Adrenal gland (tissue), 12 donors: Measurements from ENCODE around the gene PLPPR2. TPM values are rescaled to one million over a fixed set of nuclear protein-coding genes. Genes with fewer than 3 reads are reported as not detected.

Experiments
- DNase-seq, 7 donors: peaks; one replicate each; pipeline ENCODE4 v3.0.0-alpha.2; 2019 to 2020
- H3K27ac ChIP-seq, 5 donors: fragments of 200-600 bp; sonication (generic) in 4 of 5; 1 replicate in 3 of 5; 2 replicates in 2 of 5; pipeline versions ENCODE4 v1.5.1 to v1.8.0; 2016 to 2020; ENCODE audit warnings: mild to moderate bottlenecking in 1 of 5
- H3K27me3 ChIP-seq: fragments of 200-600 bp; 2 replicates; pipeline ENCODE4 v1.8.0; 2021
- H3K36me3 ChIP-seq, 2 donors: fragments of 200-600 bp; replicated peaks in 1 of 2; 1 replicate in 1 of 2; 2 replicates in 1 of 2; pipeline versions ENCODE4 v1.5.1 to v1.8.0; 2018 to 2022
- H3K4me1 ChIP-seq, 2 donors: fragments of 200-600 bp; replicated peaks in 1 of 2; 1 replicate in 1 of 2; 2 replicates in 1 of 2; pipeline versions ENCODE4 v1.5.1 to v1.8.0; 2018 to 2021
- H3K4me3 ChIP-seq, 4 donors: fragments of 200-600 bp; sonication (generic) in 3 of 4; one replicate each; pipeline ENCODE4 v1.5.1; 2016 to 2018
- H3K9me3 ChIP-seq, 3 donors: fragments of 200-600 bp; sonication (generic) in 1 of 3; replicated peaks in 1 of 3; 1 replicate in 2 of 3; 2 replicates in 1 of 3; pipeline versions ENCODE4 v1.5.1 to v1.8.0; 2016 to 2021
- POLR2A ChIP-seq, 2 donors: fragments of 450-650 bp; IDR thresholded peaks; one replicate each; pipeline ENCODE4 v1.6.1; 2017; ENCODE audit warnings: antibody characterized with exemption in 2 of 2, mild to moderate bottlenecking in 2 of 2, moderate library complexity in 1 of 2
- WGBS, 4 donors: extraction: QIAGEN DNeasy Blood & Tissue Kit in 2 of 4; methylation state at CpG; one replicate each; pipeline versions ENCODE4 v1.1.5 to v1.1.7; 2013 to 2017; 5-methylcytosine and 5-hydroxymethylcytosine counted together
- intact Hi-C, 2 donors: fragments of 100-400 bp; cut with DNase I; formaldehyde crosslinking; loops; one replicate each; pipeline versions ENCODE4 v1.14.1 to v1.15.0; 2022 to 2023
- polyA plus RNA-seq, 3 donors: library from polyadenylated mRNA; stranded (reverse); fragments of 200-250 nt in 2 of 3; fragments of 350-450 nt in 1 of 3; fragmentation: Illumina TruSeq in 1 of 3; extraction: RNeasy Lipid Tissue Mini Kit (QIAGEN cat#74804) in 1 of 3; gene quantifications; one replicate each; pipeline ENCODE4 v1.2.3, GENCODE V29; 2013 to 2014
- total RNA-seq, 9 donors: library from RNA; depleted of rRNA in 4 of 9; stranded (reverse); fragments of >200 nt in 4 of 9; fragments of 120-200 nt in 1 of 9; fragmentation: NEBNext Ultra II Directional in 1 of 9; extraction: Animal tissue kit (Norgen Biotek cat#: 25700) in 1 of 9; gene quantifications; one replicate each; pipeline versions ENCODE4 v1.1.0 to v1.2.4, GENCODE V29; 2013 to 2023
- TF ChIP-seq, protein P1 (sequence below), 6 experiments: fragments of 450-650 bp in 4 of 6; fragments of 200-600 bp in 2 of 6; sonication (generic) in 1 of 6; IDR thresholded peaks; 1 replicate in 5 of 6; 2 replicates in 1 of 6; pipeline versions ENCODE4 v1.5.1 to v1.8.0; 2016 to 2021; ENCODE audit warnings: antibody characterized with exemption in 6 of 6, mild to moderate bottlenecking in 2 of 6, moderate library complexity in 1 of 6
- donor health status: healthy with polysubstance abuse.
- donor health status: Bipolar disorder and iron deficiency.
- donor health status: DM: yes; HTN: yes; CAD: no.
- donor health status: DM: no; HTN: no; CAD: no.
- donor health status: DM: no; HTN: no; CAD: no.
- donor health status: DM: yes; HTN: yes; CAD: no.

PLPPR2 gene
- total and polyA plus RNA-seq, 12 donors: 8.5 to 57.0 (median 41.3) TPM

DNA sequence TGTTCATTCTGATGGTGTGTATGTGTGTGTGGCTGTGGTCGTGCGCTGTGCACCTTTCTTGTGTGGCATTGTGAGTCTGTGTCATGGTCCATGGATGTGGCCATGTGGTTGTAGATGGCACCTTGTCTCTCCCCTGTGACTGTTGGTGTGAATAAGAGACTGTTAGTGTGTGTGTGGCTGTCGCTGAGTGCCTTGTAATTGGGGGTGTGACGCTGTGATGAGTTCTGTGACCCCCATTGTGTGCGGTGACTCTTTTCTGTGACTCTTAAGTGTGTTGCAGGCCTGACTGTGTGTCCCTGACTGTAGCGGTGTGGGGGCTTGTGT lies 804 bp downstream of the PLPPR2 start:
- Histone ChIP-seq H3K27ac (peak overlapping the region in 1 of 5 donors; percentile 60), H3K4me1 (peaks cover 8 to 9% of the 10 kb centered on the region in 2 donors), H3K4me3 (peak overlapping the region in 2 of 4 donors; percentile 83 to 88), H3K36me3 (peaks cover 0 to 13% of the 10 kb centered on the region in 2 donors), H3K27me3 (no peaks in the 10 kb centered on the region), H3K9me3 (no peaks in the 10 kb centered on the region)
- DNase-seq: no peak
- TF ChIP-seq POLR2A (IDR thresholded peaks at IDR 0.05): peak in 1 of 2 donors; percentile 4
- TF ChIP-seq, protein P1, sequence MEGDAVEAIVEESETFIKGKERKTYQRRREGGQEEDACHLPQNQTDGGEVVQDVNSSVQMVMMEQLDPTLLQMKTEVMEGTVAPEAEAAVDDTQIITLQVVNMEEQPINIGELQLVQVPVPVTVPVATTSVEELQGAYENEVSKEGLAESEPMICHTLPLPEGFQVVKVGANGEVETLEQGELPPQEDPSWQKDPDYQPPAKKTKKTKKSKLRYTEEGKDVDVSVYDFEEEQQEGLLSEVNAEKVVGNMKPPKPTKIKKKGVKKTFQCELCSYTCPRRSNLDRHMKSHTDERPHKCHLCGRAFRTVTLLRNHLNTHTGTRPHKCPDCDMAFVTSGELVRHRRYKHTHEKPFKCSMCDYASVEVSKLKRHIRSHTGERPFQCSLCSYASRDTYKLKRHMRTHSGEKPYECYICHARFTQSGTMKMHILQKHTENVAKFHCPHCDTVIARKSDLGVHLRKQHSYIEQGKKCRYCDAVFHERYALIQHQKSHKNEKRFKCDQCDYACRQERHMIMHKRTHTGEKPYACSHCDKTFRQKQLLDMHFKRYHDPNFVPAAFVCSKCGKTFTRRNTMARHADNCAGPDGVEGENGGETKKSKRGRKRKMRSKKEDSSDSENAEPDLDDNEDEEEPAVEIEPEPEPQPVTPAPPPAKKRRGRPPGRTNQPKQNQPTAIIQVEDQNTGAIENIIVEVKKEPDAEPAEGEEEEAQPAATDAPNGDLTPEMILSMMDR (IDR thresholded peaks at IDR 0.05): no peak
- WGBS, 4 donors: 71 to 83% (median 75%) methylated on average over 4 to 6 of the region's 6 CpGs
- intact Hi-C loops: no loop called here

DNA sequence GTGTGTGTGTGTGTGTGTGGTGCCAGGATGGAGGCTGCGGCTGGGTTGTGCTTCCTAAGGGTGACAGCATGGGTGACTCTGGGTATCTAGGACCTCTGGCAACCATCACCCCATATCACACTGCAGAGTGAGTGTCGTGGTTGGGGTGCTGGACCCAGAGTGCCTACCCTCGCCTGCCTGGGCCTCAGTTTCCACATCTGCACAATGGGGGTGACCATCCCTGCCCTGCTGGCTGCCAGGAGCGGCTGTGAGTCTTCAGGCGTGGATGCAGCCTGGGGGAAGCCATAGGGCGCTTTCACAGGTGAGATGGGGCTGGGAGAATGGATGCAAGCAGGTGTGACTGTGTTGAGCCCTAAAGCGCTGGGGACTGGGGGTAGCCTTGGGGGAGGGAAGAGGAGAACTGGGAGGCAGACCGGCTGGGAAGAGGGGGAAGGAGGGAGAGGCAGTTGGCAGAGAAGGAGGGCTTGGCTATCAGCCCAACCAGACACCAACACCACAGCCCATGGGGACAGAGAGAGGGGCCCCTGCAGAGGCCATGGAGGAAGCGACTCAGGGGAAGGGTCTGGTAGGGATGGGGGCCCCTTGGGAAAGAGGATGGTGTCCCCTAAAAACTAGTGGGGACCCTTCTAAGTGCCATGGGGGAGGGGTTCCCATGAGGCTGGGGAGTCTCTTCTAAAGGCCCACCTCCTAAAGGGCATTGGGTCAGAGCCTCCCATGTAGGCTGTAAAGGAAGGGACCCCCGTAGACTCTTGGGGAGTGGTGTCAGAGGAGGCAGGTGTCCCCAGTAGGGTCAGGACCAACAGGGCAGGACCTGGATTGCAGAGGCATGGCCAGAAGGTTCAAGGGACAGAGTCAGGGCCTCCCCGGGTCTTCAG lies 1.7 kb downstream of the PLPPR2 start:
- Histone ChIP-seq H3K4me3 (no peak overlapping the region), H3K36me3 (peaks cover 0 to 19% of the 10 kb centered on the region in 2 donors), H3K27me3 (no peaks in the 10 kb centered on the region), H3K27ac (no peak overlapping the region), H3K9me3 (no peaks in the 10 kb centered on the region), H3K4me1 (peaks cover 8 to 9% of the 10 kb centered on the region in 2 donors)
- TF ChIP-seq POLR2A (IDR thresholded peaks at IDR 0.05): no peak
- TF ChIP-seq, protein P1 (IDR thresholded peaks at IDR 0.05): no peak
- intact Hi-C loops: no loop called here
- DNase-seq: no peak
- WGBS, 4 donors: 78 to 84% (median 81%) methylated on average over 6 to 11 of the region's 11 CpGs

DNA sequence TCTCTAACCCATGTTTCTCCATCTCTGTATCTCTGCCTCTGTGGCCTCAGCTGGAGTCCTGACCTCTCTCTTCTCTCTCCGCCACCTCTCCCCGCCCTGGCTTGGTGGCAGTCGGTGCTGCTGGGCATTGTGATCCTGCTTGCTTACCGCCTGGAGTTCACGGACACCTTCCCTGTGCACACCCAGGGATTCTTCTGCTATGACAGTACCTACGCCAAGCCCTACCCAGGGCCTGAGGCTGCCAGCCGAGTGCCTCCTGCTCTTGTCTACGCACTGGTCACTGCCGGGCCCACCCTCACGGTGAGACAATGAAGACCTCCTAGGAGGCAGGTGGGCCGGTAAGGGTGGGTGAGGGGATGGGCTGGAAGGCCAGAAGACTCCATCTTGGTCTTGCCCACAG lies 4.2 kb downstream of the PLPPR2 start:
- intact Hi-C loops: no loop called here
- DNase-seq: no peak
- Histone ChIP-seq H3K27me3 (no peaks in the 10 kb centered on the region), H3K4me1 (peaks cover 8 to 9% of the 10 kb centered on the region in 2 donors), H3K36me3 (peaks cover 0 to 40% of the 10 kb centered on the region in 2 donors), H3K4me3 (no peak overlapping the region), H3K27ac (no peak overlapping the region), H3K9me3 (no peaks in the 10 kb centered on the region)
- TF ChIP-seq, protein P1 (IDR thresholded peaks at IDR 0.05): no peak
- TF ChIP-seq POLR2A (IDR thresholded peaks at IDR 0.05): no peak
- WGBS, 4 donors: 89 to 94% (median 93%) methylated on average over 6 to 11 of the region's 11 CpGs

DNA sequence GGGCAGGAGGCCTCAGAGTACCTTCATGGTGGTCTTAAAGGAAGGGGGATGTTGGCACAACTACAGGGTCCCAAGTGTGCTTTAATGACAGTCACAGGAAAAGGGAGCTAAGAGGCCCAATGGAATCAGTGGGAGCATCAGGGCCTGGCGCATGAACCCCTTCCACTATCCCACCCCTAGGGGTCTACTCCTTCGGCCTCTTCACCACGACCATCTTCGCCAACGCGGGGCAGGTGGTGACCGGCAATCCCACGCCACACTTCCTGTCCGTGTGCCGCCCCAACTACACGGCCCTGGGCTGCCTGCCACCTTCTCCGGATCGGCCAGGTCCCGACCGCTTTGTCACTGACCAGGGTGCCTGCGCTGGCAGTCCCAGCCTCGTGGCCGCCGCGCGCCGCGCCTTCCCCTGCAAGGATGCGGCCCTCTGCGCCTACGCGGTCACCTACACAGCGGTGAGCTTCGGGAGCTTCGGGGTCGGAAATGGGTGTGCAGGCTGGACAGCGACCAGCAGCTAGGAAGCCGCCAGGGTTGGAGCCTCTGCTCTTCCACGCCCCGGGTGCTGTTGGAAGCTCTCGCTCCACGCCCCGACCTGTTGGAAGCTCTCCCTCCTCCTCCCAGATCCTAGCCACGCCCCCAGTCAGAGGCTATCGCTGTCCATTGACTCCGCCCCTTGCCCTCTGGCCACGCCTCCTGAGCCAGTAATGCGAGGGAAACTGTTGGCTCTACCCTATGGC lies 6.0 kb downstream of the PLPPR2 start:
- H3K36me3 ChIP-seq: peaks cover 0 to 47% of the 10 kb centered on the region in 2 donors
- 28 to 82% (median 66%) methylated on average over 10 to 43 of the region's 43 CpGs for WGBS, 4 donors
- H3K4me1 ChIP-seq: peaks cover 2 to 5% of the 10 kb centered on the region in 2 donors
- no peaks in the 10 kb centered on the region for H3K27me3 ChIP-seq
- TF ChIP-seq, protein P1 (IDR thresholded peaks at IDR 0.05): no peak
- no peak for TF ChIP-seq POLR2A (IDR thresholded peaks at IDR 0.05)
- H3K9me3 ChIP-seq: no peaks in the 10 kb centered on the region
- H3K4me3 ChIP-seq: no peak overlapping the region
- intact Hi-C loops: no loop called here
- peak in 6 of 7 donors; percentile 43 to 83 (median 72) for DNase-seq
- H3K27ac ChIP-seq: no peak overlapping the region
